Hippocampal formation (tissue), 2 donors: Measurements from ENCODE around the gene ADAMTS7.
"Not testable (repeated sequence)": the region's sequence is repeated elsewhere in the genome, so short reads cannot be mapped to it uniquely, and the experiment has no call there.

Experiments used
- DNase-seq, 2 donors: peaks; one replicate each; lab custom pipeline; 2025; lab: John Stamatoyannopoulos, UW

The ADAMTS7 gene, protein sequence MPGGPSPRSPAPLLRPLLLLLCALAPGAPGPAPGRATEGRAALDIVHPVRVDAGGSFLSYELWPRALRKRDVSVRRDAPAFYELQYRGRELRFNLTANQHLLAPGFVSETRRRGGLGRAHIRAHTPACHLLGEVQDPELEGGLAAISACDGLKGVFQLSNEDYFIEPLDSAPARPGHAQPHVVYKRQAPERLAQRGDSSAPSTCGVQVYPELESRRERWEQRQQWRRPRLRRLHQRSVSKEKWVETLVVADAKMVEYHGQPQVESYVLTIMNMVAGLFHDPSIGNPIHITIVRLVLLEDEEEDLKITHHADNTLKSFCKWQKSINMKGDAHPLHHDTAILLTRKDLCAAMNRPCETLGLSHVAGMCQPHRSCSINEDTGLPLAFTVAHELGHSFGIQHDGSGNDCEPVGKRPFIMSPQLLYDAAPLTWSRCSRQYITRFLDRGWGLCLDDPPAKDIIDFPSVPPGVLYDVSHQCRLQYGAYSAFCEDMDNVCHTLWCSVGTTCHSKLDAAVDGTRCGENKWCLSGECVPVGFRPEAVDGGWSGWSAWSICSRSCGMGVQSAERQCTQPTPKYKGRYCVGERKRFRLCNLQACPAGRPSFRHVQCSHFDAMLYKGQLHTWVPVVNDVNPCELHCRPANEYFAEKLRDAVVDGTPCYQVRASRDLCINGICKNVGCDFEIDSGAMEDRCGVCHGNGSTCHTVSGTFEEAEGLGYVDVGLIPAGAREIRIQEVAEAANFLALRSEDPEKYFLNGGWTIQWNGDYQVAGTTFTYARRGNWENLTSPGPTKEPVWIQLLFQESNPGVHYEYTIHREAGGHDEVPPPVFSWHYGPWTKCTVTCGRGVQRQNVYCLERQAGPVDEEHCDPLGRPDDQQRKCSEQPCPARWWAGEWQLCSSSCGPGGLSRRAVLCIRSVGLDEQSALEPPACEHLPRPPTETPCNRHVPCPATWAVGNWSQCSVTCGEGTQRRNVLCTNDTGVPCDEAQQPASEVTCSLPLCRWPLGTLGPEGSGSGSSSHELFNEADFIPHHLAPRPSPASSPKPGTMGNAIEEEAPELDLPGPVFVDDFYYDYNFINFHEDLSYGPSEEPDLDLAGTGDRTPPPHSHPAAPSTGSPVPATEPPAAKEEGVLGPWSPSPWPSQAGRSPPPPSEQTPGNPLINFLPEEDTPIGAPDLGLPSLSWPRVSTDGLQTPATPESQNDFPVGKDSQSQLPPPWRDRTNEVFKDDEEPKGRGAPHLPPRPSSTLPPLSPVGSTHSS (N-terminal part only)

DNA sequence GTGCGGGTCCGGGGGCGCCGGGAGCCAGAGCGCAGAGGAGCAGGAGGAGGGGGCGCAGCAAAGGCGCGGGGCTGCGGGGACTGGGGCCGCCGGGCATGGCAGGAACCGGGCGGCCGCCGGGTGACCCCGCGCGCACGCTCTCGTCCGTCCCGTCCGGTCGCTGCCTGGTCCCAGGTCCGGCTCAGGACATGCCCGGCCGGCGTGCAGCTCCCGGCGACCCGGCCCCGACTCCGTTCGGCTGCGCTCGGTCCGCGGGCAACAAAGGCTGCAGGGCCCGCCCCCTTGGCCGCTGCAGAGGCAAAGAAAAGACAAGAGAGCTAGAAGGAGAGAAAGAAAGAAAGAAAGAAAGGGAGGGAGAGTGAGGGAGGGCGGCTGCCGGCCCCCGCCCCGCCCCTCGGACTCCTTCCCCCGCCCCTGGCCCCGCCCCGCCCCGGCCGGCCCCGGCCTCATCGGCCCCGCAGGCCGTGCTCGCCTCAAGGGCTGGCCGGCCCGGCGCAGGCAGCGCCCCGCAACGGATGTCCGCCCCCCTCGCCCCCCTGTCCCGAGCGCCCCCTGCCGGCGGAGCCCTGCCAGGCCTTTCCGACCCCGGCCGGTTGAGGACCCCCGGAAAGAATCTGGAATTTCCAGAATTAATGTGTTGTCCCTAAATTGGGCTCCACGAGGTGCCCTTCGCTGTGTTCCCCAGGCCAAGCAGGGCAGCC is at the start of gene ADAMTS7:
ADAMTS7 (minus strand) TSS at position 341 of the 701 bp plus-strand sequence; CDS start at position 97, 244 bp downstream.
- DNase-seq = peak in 1 of 2 donors; percentile 57

DNA sequence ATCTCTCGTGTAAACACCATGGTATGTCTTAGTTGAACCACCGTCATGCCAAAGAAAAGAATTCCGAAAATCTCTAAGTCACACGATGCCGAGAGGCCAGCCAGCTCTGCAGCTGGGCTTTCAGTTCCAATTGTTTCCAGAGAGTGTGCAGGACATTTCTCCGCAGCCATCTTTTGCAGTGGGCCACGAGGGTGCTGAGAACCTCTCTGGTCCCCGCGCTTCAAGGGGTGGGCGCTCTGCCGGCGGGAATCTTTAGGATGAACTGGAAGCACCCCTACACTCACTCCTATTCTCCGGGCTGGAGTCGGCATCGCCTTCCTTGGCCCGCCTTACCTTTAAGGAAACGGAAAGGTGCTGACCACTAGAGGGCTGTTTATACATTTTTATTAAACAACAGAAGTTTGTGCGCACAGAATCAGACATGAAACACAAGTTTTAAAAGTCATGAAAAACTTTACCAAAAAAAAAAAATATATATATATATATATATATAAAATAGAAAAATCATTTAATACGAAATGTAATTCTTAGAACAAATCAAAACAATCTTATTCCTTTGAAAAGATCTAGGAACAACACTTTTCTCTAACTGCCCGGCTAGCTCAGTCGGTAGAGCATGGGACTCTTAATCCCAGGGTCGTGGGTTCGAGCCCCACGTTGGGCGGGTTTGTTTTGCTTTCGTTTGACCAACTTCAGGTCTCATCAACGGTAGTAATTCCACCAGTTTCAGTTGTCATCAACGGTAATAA is 48.9 kb upstream of the ADAMTS7 start:
- DNase-seq = peak; percentile 44 to 81

DNA sequence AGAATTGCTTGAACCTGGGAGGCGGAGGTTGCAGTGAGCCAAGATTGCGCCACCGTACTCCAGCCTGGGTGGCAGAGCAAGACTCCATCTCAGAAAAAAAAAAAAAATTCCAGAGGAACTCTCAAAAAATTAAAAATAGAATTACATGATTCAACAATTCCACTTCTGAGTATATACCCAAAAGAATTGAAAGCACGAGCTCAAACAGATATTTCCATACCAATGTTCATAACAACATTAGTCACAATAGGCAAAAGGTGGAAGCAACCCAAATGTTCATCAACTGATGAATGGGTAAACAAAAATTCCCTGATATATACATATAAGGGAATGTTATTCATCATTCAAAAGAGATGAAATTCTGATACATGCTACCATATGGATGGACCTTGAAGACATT is 44.5 kb upstream of the ADAMTS7 start:
- DNase-seq = no peak

DNA sequence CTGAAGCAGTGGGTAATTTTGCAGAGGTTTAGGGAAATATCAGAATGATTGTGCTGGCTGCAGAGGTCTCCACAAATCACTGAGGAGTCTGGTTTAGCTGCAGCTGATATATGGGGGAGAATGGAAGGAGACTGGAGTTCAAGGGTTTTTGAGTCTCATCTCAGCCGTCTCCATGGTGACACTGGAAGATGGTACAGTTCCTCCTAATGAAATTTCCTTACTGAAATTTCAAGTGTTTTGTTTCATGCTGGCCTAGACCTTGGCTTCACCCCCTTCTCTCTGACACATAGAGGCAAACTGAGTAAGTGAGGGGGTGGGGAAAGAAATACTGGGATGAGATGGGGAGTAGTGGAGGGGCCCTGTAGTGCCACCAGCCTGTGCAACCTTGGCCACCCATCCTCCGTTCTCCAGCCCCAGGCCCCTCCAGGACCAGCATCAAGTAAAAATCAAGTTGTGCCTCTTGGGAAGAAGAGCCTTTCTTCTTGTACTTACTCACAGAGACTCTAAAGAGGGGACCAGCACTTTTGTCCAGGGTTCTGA is 43.6 kb upstream of the ADAMTS7 start:
- no peak for DNase-seq

DNA sequence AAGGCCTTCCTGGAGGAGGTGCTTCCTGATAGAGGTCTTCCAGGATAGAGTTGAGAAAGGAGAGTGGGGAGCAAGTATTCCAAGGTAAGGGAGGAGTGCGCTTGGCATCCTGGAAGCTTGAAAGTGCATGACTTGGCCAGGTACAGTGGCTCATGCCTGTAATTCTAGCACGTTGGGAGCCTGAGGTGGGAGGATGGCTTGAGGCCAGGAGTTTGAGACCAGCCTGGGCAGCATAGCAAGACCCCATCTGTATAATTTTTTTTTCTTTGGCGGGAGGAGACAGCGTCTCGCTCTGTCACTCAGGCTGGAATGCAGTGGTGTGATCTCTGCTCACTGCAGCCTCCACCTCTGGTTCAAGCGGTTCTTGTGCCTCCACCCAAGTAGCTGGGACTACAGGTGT is 42.2 kb upstream of the ADAMTS7 start:
- no peak for DNase-seq

DNA sequence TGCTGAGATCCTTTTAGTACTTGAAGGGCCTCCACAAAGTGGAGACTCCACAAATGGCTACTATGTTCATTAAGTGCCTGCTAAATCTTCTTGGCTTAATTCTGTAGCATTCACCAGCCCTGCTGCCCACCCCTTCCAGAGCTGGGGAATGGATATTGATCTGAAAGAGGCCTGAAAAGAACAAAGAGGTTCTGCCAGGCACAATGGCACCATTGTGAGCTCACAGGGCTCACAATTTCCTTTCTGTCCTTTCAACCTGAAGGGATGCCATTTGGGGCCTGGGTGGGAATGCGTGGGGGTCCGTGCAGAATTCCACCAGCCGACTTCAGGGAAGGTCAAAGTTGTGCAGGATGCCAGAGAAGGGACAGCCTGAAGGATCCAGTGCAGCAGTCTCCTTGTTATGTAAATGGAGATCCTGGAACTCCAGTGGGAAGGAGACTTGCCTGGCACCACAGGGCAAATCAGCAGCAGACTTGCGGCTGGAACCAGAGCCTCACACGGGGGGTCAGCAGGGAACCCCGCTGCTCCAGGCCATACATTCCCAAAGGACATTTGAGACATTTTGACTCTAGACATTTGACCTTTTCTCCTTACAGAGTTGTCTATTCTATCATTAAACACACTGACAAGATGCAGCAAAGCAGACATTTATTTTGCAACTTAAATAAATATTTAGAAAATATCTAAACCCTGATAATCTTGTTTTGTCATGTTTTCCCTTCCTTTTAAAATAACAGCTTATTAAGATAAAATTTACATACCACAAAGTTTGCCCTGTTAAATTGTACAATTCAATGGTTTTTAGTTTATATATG is 39.9 kb upstream of the ADAMTS7 start:
- peak; percentile 63 to 70 for DNase-seq

DNA sequence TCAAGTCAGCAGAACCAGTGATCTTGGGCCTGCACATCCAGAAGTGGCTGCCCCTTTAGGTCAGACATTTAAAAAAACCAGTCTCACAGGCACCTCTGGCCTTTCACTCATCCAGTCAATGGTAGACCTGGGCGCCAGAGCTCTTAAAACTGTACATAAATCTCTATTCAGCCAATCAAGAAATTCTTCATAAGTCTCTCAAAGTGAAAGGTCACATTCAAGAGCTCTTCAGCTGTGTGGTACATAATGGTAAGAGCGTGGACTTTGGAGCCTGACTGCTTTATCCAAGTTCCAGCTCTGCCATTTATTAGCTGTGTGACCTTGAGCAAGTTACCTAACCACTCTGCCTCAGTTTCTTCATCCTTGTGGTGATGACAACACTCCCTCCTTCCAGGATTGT is 39.1 kb upstream of the ADAMTS7 start:
- no peak for DNase-seq

DNA sequence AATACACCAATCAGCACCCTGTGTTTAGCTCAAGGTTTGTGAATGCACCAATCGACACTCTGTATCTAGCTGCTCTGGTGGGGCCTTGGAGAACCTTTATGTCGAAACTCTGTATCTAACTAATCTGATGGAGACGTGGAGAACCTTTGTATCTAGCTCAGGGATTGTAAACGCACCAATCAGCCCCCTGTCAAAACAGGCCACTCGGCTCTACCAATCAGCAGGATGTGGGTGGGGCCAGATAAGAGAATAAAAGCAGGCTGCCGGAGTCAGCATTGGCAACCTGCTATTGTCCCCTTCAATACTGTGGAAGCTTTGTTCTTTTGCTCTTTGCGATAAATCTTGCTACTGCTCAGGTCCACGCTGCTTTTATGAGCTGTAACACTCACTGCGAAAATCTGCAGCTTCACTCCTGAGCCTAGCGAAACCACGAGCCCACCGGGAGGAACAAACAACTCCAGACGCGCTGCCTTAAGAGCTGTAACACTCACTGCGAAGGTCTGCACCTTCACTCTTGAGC is 36.2 kb upstream of the ADAMTS7 start:
- not testable (repeated sequence) for DNase-seq

DNA sequence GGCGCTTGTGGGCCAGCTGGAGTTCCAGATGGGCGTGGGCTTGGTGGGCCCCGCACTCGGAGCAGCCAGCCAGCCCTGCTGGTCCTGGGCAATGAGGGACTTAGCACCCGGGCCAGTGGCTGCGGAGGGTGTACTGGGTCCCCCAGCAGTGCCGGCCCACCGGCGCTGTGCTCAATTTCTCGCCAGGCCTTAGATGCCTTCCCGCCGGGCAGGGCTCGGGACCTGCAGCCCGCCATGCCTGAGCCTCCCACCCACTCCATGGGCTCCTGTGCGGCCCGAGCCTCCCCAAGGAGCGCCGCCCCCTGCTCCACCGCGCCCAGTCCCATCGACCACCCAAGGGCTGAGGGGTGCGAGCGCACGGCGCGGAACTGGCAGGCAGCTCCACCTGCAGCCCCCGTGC is 35.6 kb upstream of the ADAMTS7 start:
- not testable (repeated sequence) for DNase-seq

DNA sequence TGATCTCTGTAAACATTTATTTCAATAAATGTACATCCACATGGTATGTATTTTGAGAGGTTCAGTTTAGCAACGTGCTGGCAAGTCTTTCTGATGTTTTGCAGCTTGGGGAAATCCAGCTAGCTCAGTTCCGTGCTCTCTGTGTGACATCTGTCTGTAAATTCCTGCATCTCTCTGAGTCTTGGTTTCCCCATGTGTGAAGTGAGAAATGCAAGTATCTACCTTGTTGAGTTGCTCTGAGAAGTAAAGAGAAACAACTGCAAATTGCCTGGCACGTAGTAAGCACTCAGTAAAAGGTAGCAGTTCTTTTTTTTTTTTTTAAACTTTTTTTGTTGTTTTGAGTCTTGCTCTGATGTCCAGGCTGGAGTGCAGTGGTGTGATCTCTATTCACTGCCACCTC is 31.3 kb upstream of the ADAMTS7 start:
- DNase-seq = no peak

DNA sequence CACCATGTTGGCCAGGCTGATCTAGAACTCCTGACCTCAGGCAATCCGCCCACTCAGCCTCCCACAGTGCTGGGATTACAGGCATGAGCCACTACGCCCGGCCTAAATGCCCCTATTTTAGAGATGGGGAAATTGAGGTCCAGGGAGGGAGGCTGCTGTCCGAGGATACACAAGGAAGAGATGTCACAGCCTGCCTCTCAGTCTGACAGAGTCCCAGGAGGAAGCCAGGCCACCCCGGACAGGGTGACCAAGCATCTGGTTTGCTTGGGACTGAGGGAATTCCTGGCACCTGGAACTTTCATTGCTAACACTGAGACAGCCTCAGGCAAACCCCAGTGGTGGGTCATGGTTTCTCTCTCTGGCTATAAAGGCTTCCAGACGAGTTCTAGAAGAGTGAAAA is 30.6 kb upstream of the ADAMTS7 start:
- no peak for DNase-seq

DNA sequence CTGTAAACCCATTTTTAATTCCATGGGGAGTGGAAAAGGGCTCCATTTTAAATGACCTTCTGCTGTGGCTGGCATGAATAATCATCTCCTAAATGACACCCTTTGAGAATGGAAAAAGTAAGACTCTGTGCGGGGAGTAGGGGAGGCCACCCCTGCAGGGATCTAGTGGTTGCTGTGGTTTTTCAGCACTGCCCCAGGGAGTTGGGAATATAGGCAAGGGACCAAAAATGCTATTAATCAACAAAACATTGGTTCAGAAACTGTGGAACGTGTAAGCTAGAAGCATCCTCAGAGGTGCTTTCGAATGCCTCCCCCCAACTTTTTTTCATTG is 30.1 kb upstream of the ADAMTS7 start:
- DNase-seq = no peak

DNA sequence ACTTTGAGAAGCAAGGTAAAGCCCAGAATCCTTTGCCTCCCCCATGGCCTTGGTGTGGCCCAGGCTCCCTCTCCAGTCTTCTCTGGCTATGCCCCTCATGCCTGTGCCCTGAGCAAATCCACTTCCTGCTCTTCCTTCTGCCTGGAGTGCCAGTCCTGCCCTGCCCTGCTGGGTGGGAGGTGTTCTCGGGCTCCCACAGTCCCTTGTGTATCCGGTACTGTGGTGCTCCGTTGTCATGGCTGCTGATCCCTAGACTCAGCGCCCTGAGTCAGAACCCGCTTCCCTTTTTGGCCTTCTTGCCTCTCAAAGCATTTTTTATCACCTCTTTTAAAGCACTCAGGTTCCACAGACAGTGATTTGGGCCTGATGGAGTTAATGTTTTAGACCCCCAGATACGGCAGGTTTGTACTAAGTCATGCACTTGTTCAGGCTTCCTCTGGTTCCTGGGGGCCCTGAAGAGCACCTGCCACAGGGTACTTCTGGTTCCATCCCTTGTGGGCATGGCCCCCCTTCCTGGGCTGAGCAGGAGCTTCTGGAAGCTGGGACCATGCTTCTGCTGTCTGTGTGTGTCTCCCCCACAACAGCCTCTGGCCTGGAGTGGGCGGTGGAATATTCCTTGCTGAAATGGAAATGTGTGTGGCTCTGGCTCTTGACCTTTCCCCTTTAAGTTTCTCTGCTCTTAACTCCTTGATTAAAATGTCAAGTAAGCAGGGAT is 29.6 kb upstream of the ADAMTS7 start:
- no peak for DNase-seq

DNA sequence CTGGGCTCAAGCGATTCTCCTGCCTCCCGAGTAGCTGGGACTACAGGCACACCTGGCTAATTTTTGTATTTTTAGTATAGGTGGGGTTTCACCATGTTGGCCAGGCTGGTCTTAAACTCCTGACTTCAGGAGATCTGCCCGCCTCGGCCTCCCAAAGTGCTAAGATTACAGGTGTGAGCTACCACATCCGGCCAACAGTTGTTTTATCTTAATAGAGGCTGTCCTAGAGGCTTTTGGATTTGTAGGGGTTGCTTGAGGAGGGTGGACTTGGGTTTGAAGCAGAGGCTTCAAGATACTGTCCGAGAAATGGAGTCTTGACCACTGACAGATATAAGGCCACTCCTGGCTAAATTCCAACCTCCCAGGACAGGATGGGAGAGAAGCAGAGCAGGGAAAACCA is 27.9 kb upstream of the ADAMTS7 start:
- DNase-seq = not testable (repeated sequence)

DNA sequence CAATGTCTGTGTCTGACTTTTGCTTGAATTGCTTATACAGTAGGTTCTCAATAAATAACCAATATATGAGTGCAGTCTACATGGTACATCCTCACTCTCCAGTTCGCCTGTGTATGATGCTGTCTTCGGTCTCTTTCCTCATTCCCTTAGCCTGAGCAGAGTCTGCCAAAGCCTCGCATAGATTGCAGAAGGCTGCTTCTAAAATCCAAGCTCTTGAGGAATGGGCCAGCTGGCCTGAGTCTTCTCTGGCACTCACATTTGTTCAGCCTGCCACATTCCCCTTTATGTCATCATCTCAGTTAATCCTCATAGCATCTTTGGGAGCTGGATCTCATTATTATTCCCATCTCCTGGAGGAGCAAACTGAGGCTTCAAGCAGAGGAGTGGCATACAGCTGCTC is 27.2 kb upstream of the ADAMTS7 start:
- DNase-seq = no peak

DNA sequence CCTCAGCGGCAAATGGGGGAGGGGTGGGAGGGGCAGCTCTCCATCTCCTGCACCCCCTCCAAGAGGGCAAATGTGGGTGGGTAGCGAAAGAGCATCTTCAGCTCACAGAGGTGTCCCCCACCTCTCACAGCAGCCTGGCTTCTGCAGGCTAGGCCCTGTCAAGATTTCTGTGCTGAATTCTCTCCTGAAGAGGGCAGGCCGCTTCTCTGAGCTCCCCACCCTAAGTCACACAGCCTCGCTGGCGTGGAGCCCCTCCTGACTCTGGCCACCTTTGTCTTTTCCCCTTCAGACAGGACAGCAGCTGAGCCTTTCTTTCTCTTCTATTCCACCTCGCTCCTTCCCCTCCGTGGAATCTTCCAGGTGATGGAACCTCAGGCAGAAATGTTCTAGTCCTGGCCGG is 26.3 kb upstream of the ADAMTS7 start:
- no peak for DNase-seq

DNA sequence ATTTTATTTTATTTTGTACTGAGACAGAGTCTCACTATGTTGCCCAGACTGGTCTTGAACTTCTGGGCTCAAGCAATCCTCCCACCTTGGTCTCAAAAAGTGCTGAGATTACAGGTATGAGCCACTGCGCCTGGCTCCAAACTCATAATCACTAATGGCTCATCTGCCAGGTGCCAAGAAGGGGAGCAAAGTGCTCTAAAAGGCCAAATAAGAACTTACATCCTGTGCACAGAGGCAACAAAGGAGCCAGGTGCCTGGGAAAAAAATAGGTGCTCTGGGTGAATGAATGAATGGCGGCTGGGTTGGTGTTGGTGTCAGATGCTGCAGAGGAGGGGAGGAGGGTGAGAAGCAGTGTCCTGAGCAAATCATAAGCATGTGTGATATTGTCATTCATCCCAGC is 25.9 kb upstream of the ADAMTS7 start:
- DNase-seq = no peak

DNA sequence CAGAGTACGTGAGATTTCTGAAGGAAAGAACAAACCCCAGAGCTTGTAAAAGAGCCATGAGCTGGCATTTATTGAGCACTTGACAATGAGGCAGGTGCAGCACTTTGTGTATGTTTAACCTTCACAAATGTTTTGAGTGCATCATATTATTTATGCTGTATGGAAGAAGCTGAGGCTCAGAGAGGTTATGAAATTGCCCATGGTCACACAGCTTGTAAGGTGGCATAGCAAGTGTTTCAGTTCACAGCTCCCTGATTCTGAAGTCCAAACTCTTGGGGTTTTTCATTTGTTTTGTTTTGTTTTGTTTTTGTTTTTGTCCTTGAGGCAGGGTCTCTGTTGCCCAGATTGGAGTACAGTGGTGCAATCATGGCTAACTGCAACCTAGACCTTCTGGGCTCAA is 25.1 kb upstream of the ADAMTS7 start:
- DNase-seq = no peak
